Panc1 (cell line): ENCODE measurements around the gene PTGDR2.

ENCODE experiments used
- CTCF ChIP-seq: fragments of 450-650 bp; IDR thresholded peaks from 2 replicates; pipeline ENCODE4 v1.5.1; 2017; ENCODE audit warnings: mild to moderate bottlenecking
- POLR2AphosphoS5 ChIP-seq: IDR thresholded peaks from 2 replicates; pipeline ENCODE4 v1.6.1; 2012; ENCODE audit warnings: mild to moderate bottlenecking, low read depth, low read length, moderate library complexity
- SIN3A ChIP-seq: IDR thresholded peaks from 2 replicates; pipeline ENCODE4 v1.6.1; 2012; ENCODE audit warnings: low read depth, mild to moderate bottlenecking, low read length, moderate library complexity, borderline replicate concordance; ENCODE audit not compliant: insufficient read depth
- TF ChIP-seq, protein P1 (sequence below), 2 experiments: IDR thresholded peaks; 2 replicates each; pipeline ENCODE4 v1.6.1; 2011 to 2012; ENCODE audit warnings: low read depth in 2 of 2, control low read depth in 1 of 2, low read length in 1 of 2, mild to moderate bottlenecking in 1 of 2, moderate library complexity in 1 of 2; ENCODE audit not compliant: insufficient read depth in 1 of 2

DNA sequence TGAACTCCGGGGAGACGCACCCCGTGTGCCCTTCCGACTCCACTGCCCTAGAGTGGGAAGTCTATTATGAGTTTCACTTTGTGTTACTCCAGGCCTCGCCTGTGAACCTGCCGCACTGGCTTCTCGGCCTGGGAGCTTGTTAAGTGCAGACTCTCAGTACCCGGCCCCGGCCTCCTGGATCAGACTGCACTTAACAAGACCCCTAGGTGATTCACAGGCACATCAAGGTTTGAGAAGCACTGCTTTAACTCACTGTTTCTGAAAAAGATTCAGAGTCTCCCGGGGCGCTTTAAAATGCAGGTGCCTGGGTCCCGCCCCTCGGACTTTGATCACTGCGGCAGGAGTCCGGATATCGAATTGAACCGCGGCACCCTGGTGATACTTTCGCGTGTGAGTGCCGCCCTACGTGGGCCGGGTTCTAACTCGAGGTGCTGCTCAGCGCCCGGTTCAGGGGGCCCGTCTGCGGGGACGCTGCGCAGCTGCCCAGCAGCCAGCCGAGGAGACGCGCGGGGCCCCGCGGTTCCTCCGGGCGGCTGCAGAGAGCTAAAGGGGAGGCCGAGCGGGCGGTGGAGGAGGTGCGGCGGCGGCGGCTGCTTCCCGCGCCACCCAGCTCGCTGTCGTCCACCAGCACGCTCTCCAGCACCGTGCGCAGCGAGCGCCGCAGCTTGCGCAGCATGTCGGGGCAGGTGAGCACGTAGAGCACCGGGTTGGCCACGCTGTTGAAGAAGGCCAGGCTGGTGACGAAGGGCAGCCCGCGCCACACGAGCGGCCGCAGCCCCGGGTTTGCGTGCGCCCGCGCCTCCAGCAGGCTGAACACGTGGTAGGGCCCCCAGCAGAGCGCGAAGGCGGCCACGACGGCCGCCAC lies 3.4 kb downstream of the PTGDR2 start:
- TF ChIP-seq CTCF (no peak), POLR2AphosphoS5 (no peak), SIN3A (no peak)
- TF ChIP-seq, protein P1, sequence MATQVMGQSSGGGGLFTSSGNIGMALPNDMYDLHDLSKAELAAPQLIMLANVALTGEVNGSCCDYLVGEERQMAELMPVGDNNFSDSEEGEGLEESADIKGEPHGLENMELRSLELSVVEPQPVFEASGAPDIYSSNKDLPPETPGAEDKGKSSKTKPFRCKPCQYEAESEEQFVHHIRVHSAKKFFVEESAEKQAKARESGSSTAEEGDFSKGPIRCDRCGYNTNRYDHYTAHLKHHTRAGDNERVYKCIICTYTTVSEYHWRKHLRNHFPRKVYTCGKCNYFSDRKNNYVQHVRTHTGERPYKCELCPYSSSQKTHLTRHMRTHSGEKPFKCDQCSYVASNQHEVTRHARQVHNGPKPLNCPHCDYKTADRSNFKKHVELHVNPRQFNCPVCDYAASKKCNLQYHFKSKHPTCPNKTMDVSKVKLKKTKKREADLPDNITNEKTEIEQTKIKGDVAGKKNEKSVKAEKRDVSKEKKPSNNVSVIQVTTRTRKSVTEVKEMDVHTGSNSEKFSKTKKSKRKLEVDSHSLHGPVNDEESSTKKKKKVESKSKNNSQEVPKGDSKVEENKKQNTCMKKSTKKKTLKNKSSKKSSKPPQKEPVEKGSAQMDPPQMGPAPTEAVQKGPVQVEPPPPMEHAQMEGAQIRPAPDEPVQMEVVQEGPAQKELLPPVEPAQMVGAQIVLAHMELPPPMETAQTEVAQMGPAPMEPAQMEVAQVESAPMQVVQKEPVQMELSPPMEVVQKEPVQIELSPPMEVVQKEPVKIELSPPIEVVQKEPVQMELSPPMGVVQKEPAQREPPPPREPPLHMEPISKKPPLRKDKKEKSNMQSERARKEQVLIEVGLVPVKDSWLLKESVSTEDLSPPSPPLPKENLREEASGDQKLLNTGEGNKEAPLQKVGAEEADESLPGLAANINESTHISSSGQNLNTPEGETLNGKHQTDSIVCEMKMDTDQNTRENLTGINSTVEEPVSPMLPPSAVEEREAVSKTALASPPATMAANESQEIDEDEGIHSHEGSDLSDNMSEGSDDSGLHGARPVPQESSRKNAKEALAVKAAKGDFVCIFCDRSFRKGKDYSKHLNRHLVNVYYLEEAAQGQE (IDR thresholded peaks at IDR 0.05; ENCODE audit: insufficient read depth in 1 of 2, low read depth in 2 of 2, low read length in 1 of 2): no peak
